ENCODE data around the gene BTBD9.

The BTBD9 gene

DNA sequence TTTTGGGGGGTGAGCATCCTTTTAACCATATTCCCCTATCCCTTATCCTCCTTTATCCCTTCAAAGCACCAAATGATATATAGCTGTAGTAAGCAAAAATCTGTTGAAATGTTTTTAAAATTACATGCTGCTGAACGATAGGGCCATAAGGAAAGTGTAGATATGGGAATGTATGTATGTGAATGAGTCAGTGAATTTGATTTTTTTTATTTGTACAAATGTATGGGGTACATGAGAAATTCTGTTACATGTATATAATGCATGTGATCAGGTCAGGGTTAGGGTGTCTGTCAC, 493.0 kb downstream of the BTBD9 start:
- TF ChIP-seq, protein P1, sequence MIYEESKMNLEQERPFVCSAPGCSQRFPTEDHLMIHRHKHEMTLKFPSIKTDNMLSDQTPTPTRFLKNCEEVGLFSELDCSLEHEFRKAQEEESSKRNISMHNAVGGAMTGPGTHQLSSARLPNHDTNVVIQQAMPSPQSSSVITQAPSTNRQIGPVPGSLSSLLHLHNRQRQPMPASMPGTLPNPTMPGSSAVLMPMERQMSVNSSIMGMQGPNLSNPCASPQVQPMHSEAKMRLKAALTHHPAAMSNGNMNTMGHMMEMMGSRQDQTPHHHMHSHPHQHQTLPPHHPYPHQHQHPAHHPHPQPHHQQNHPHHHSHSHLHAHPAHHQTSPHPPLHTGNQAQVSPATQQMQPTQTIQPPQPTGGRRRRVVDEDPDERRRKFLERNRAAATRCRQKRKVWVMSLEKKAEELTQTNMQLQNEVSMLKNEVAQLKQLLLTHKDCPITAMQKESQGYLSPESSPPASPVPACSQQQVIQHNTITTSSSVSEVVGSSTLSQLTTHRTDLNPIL (CRISPR knock-in tag; IDR thresholded peaks at IDR 0.05; ENCODE audit: low read depth) = no peak
- TF ChIP-seq, protein P2, sequence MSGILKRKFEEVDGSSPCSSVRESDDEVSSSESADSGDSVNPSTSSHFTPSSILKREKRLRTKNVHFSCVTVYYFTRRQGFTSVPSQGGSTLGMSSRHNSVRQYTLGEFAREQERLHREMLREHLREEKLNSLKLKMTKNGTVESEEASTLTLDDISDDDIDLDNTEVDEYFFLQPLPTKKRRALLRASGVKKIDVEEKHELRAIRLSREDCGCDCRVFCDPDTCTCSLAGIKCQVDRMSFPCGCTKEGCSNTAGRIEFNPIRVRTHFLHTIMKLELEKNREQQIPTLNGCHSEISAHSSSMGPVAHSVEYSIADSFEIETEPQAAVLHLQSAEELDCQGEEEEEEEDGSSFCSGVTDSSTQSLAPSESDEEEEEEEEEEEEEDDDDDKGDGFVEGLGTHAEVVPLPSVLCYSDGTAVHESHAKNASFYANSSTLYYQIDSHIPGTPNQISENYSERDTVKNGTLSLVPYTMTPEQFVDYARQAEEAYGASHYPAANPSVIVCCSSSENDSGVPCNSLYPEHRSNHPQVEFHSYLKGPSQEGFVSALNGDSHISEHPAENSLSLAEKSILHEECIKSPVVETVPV (CRISPR knock-in tag; IDR thresholded peaks at IDR 0.05) = no peak
- ATAC-seq = no peak

DNA sequence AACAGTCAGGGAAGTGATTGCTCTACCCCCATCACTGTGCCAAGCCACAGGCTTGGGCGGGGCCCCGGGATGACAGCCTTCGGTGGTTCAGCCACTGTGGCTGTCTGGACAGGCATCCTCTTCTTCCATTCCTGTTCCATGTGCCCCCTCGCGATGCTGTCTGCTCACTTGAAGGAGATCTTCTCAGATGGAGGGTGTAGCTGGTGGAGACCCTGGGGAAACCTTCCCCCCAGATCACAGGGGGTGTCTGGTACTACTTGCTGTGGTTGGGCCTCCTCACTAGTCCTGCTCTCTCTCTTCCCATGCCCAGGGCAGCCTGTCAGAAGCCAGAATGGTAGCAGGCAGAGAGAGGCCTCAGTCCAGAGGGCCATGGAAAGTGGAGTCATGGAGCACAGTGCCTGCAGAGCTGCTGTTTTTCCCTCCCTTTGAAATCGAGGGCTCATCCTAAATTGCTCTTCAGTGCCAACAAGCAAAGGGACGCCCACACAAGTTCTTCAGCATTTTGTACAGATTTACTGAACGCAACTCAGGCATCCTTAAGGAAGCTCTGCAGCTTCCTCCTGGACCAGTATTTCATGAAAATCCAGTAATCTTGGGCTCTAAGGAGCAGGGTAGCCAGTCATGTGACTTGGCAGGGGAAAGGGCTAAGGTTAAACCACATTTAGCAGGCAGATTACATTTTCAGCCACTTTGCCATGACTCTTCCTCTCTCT, 493.6 kb downstream of the BTBD9 start:
- ATAC-seq = no peak
- TF ChIP-seq GLIS3 (CRISPR knock-in tag; IDR thresholded peaks at IDR 0.05) (no peak), RARB (CRISPR knock-in tag; IDR thresholded peaks at IDR 0.05) (no peak), TCF4 (CRISPR knock-in tag; IDR thresholded peaks at IDR 0.05; ENCODE audit: borderline replicate concordance) (no peak), TOX (CRISPR knock-in tag; IDR thresholded peaks at IDR 0.05; ENCODE audit: borderline replicate concordance) (no peak)
- TF ChIP-seq, protein P1 (CRISPR knock-in tag; IDR thresholded peaks at IDR 0.05; ENCODE audit: low read depth) = no peak
- TF ChIP-seq, protein P3, sequence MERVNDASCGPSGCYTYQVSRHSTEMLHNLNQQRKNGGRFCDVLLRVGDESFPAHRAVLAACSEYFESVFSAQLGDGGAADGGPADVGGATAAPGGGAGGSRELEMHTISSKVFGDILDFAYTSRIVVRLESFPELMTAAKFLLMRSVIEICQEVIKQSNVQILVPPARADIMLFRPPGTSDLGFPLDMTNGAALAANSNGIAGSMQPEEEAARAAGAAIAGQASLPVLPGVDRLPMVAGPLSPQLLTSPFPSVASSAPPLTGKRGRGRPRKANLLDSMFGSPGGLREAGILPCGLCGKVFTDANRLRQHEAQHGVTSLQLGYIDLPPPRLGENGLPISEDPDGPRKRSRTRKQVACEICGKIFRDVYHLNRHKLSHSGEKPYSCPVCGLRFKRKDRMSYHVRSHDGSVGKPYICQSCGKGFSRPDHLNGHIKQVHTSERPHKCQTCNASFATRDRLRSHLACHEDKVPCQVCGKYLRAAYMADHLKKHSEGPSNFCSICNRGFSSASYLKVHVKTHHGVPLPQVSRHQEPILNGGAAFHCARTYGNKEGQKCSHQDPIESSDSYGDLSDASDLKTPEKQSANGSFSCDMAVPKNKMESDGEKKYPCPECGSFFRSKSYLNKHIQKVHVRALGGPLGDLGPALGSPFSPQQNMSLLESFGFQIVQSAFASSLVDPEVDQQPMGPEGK (CRISPR knock-in tag; IDR thresholded peaks at IDR 0.05; ENCODE audit: borderline replicate concordance) = no peak

DNA sequence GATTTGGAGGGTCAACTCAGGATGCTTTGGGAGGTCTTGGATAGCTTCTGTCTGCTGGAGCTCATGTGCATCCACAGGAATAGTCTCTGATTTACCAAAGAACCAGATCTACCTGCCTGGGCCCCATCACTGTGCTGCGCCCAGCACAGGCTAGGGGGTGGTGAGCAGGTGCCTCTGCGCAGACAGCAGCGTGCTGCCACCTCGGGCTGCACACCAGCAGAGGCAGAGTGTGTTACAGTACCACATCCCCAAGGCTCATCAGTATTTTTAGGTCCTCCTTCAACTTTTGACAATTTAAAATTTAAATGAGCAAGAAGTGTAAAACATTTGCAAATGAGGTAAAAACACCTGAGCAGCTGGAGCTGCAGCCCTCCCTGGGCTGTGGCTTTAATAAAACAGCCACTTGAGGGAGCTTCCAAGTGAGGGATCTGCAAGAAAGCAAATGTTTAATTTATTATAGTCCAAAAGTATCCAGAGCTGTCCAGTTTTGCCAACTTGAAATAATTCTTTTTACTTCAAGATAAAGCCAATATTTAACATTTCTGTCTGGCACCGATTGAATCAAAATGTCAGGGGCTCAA, 495.3 kb downstream of the BTBD9 start:
- no peak for ATAC-seq

DNA sequence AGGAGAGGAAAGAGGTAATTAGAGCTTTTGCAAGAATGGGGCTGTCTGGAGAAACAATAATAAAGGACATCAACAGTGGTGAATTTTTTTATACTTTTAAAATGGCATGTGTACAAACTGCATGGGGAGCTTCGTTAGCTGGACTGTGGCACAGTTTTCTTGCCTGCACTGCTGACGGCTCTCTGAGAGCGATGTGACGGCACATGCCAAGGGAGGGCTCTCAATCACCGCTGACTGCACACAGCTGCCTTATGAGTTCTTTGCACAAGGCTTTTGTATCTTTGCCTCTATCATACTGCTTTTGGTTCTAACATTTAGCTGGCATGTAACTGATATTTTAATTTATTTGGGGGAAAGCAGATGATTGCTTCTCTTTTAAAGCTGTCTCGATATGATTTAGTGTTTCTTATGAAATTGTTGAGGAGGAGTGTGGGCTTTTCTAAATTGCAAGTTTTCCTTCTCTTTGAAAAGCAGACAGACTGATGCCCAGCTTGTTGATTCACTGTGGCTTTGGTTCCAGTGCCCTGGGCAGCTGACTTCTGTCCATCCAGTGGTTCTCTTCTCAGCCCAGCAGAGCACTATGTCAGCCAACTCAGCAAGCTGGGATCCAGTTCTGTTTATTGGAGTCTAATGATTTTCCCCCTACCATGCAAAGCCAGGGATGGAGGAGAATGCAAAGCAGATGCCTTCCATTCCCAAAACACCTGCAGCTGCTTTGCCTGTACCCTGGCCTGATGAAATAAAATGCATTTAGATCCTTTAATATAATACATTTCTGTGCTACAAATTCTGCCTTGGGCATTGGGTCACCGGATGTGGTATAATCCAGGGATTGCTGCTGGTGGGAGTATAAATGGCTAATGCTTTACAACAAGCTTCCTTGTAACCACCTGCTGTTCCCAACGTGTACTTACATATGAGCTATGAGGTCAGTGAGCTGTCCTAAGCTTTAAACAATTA, 496.3 kb downstream of the BTBD9 start:
- TF ChIP-seq, protein P4, sequence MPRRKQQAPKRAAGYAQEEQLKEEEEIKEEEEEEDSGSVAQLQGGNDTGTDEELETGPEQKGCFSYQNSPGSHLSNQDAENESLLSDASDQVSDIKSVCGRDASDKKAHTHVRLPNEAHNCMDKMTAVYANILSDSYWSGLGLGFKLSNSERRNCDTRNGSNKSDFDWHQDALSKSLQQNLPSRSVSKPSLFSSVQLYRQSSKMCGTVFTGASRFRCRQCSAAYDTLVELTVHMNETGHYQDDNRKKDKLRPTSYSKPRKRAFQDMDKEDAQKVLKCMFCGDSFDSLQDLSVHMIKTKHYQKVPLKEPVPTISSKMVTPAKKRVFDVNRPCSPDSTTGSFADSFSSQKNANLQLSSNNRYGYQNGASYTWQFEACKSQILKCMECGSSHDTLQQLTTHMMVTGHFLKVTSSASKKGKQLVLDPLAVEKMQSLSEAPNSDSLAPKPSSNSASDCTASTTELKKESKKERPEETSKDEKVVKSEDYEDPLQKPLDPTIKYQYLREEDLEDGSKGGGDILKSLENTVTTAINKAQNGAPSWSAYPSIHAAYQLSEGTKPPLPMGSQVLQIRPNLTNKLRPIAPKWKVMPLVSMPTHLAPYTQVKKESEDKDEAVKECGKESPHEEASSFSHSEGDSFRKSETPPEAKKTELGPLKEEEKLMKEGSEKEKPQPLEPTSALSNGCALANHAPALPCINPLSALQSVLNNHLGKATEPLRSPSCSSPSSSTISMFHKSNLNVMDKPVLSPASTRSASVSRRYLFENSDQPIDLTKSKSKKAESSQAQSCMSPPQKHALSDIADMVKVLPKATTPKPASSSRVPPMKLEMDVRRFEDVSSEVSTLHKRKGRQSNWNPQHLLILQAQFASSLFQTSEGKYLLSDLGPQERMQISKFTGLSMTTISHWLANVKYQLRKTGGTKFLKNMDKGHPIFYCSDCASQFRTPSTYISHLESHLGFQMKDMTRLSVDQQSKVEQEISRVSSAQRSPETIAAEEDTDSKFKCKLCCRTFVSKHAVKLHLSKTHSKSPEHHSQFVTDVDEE (CRISPR knock-in tag; IDR thresholded peaks at IDR 0.05) = no peak
- TF ChIP-seq TCF4 (CRISPR knock-in tag; IDR thresholded peaks at IDR 0.05; ENCODE audit: borderline replicate concordance) (peak; percentile 47), PPARA (CRISPR knock-in tag; IDR thresholded peaks at IDR 0.05; ENCODE audit: borderline replicate concordance) (no peak)
- no peak for ATAC-seq

More for the DNA sequence above, 495.3 kb downstream of the BTBD9 start:
- TF ChIP-seq ESRRG (CRISPR knock-in tag; IDR thresholded peaks at IDR 0.05) = no peak
- TF ChIP-seq, protein P3 (CRISPR knock-in tag; IDR thresholded peaks at IDR 0.05; ENCODE audit: borderline replicate concordance) = no peak
- TF ChIP-seq ZFP3 (CRISPR knock-in tag; IDR thresholded peaks at IDR 0.05) = no peak
- TF ChIP-seq BACH2 (CRISPR knock-in tag; IDR thresholded peaks at IDR 0.05; ENCODE audit: borderline replicate concordance) = no peak
- TF ChIP-seq ZNF565 (CRISPR knock-in tag; conservative IDR thresholded peaks at IDR 0.05; ENCODE audit: low read depth) = no peak
- TF ChIP-seq SNAI2 (CRISPR knock-in tag; IDR thresholded peaks at IDR 0.05) = no peak
- no peak for TF ChIP-seq ARNTL (CRISPR knock-in tag; IDR thresholded peaks at IDR 0.05; ENCODE audit: borderline replicate concordance, low read depth)
- TF ChIP-seq, protein P1 (CRISPR knock-in tag; IDR thresholded peaks at IDR 0.05; ENCODE audit: low read depth) = no peak
- no peak for TF ChIP-seq ZNF8 (CRISPR knock-in tag; IDR thresholded peaks at IDR 0.05)
